HK-2 (cell line): ENCODE measurements around the gene RBX1.
A peak's percentile ranks its signal among the peaks of the same experiment; 100 is the strongest.
"Not testable (repeated sequence)": the region's sequence is repeated elsewhere in the genome, so short reads cannot be mapped to it uniquely, and the experiment has no call there.

Experiments used
- DNase-seq: peaks from one replicate; pipeline ENCODE4 v3.0.0-alpha.2; 2018; ENCODE audit not compliant: unreplicated experiment

RBX1 gene

DNA sequence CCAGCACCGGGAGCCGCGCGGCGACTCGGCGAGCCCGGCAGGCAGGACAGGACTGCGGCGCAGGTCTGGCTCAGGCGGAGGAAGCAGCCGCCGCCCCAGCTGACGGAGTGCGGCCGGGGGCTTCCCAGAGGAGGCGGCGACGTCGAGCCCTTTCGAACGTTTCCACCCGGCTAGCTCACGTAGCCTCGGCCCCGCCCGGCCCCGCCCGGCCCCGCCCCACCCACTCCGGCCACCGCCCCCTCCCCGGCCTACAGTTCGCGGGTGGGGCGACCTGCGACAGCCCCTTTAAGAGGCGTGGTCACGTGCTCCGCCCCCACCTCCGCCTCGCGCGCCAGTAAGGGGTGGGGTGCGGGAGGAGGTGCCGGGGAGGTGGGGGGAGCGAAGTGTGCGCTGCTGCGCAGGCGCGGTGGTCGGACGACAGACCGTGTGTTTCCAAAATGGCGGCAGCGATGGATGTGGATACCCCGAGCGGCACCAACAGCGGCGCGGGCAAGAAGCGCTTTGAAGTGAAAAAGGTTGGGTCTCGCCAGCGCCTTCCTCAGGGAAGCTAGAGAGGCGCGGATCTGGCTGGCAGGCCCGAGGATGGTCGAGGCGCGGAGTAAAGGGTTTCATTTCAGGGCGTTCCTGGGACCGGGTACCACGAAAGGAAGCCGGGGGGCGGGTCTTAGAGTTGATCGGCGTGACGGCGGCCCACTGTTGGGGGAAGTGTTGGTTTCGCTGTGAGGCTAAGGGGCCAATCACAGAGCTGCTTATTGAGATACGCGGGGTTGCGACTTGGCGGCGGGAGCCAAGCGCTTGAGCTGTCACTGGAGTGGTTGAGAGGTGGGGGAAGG is at the start of gene RBX1:
Gene RBX1, plus strand, starts transcription at position 417 of the 833 bp plus-strand sequence. Its CDS starts 21 bp downstream, at position 438.
- DNase-seq, result peak; percentile 97

GRCh38 chr22:40904101-40904500 is 47.1 kb upstream of the RBX1 start:
- no peak for DNase-seq

DNA sequence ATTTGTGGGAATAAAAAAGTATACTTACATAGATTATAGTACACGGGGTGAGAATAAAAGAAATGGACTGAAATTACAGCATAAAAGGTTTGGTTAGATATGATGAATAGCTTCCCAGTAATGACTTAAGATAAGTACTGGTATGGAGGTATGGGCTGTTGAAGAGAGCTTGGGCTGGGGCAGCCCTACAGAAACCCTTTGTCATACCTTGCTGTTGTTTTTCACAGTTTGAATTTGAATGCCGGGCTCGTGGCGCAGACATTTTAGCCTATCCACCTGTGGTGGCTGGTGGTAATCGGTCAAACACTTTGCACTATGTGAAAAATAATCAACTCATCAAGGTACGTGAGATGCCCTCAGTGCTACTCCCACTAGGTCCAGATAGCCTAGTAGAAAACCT is 42.3 kb upstream of the RBX1 start:
- DNase-seq, result no peak

GRCh38 chr22:40911772-40912171 is 39.4 kb upstream of the RBX1 start:
- no peak for DNase-seq

- DNase-seq, result not testable (repeated sequence)
These were observed 38.2 kb upstream of the RBX1 start for GRCh38 chr22:40912987-40913386.

- DNase-seq, result no peak
These were observed 31.7 kb upstream of the RBX1 start for GRCh38 chr22:40919446-40919845.

GRCh38 chr22:40920526-40920925 is 30.7 kb upstream of the RBX1 start:
- no peak for DNase-seq

DNA sequence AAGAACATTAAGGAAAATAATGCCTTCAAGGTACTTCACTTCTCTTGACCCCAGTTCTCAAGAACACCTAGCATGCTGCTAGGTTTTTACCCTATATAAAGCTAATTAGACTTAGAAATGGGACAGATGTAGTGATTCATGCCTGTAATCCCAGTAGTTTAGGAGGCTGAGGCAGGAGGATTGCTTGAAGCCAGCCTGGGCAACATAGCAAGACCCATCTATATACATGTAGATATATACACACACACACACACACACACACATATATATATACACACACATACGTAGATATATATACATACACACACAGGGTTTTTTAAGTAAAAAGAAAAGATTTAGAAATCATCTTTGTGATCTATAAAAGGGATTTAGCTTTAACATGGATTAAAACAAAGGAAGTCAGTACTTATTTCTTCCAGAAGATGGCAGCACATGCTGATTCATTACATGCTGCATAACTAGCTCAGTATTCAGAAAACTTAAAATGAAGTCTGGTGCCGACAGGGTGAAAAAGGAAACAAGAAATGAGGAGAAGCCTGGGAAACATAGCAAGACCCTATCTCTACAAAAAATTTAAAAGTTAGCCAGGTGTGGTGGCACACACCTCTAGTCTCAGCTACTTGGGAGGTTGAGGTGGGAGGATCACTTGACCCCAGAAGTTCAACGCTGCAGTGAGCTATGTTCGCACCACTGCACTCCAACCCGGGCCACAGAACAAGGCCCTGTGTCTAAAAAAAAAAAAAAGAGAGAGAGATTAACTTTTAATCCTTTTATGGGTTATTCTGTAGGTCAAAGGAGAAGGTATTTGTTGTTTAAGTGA is 28.5 kb upstream of the RBX1 start:
- DNase-seq, result no peak

GRCh38 chr22:40928657-40929056 is 22.5 kb upstream of the RBX1 start:
- DNase-seq, result no peak

GRCh38 chr22:40932396-40932795 is 18.8 kb upstream of the RBX1 start:
- DNase-seq, result no peak

GRCh38 chr22:40939202-40939601 is 12.0 kb upstream of the RBX1 start:
- DNase-seq, result no peak

DNA sequence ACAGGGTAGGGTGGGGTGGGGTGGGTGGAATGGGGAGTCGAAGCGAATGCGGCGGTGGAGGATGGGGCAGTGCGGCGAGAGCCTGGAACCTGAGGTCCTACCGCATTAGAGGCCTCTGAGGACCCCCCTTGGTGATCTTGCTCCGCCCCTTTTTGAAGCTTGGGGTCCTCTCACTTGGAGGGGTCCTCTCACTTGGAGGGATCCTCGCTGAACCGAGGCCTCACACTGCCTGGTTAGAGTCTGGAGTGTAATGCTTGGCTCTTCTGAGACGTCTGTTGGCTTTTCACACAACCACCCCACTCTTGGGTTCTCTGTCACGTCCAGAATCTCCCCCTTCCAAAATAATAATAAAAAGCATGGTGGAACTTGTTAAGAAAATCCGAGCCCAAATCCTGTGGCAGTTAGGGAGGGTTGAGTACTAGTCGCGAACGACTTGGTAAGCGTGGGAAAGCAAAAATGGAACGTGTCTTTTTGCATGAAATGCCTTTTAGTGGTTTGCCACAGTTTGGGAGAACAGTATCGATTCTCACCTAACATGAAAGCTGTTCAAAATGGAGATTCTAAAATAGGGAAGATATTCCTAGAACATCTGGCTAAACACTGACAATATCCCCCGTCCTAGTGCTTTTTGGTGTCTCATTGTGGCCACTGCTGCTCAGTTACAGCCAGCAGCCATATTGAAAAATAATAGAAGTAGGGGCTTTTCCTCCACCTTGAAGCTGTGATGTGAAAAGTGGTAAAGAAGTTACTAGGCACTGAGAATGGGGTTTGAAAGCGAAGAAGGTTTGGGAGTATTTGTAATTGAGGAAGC is 822 bp downstream of the RBX1 start:
- DNase-seq, result no peak

DNA sequence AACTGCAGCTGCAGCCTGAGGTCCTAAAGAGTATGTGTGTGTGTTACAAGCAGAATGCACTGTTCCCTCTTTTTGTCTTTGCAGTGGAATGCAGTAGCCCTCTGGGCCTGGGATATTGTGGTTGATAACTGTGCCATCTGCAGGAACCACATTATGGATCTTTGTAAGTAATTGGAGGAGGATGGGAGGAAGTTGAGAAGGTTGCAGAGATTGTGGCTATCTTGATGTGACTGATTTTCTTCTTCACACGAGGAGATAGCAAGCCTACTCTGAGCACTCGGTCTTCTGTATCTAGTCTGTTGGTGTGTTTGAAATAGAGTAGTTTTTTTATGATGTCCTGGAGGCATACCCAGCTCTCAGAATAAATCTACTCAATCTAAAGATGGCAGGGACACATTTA is 2.3 kb downstream of the RBX1 start:
- no peak for DNase-seq

- DNase-seq, result no peak
These were observed 2.9 kb downstream of the RBX1 start for GRCh38 chr22:40954113-40954512.

DNA sequence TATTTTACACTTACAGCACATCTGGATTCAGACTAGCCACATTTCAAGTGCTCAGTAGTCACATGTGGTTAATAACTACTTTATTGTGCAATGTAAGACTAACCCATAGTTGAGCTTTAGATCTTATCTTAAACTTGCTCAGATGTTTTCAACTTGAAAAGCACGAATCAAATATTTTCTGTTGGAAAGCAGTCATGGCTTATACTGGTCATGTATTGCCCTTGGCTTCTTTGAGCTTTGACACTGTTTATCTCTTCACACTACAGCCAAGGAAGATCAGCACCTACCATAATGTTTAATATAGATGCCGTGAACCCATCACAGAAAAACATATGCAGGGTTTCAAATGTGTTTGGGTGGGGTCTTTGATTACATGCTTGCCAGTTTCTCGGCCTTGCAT is 4.4 kb downstream of the RBX1 start:
- DNase-seq, result no peak

DNA sequence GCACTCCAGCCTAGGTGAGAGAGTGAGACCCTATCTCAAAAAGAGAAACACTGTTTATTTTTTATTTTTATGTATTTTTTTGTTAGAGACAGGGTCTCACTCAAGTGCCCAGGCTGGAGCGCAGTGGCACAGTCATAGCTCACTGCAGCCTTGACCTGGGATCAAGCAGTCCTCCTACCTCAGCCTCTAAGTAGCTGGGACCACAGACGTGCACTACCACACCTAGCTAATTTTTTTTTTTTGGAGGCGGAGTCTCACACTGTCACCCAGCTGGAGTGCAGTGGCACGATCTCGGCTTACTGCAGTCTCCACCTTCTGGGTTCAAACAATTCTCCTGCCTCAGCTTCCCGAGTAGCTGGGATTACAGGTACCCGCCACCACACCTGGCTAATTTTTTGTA is 6.4 kb downstream of the RBX1 start:
- DNase-seq, result no peak

GRCh38 chr22:40958299-40958698 is 7.1 kb downstream of the RBX1 start:
- DNase-seq, result no peak

- DNase-seq, result no peak
These were observed 9.0 kb downstream of the RBX1 start for GRCh38 chr22:40960145-40960544.

DNA sequence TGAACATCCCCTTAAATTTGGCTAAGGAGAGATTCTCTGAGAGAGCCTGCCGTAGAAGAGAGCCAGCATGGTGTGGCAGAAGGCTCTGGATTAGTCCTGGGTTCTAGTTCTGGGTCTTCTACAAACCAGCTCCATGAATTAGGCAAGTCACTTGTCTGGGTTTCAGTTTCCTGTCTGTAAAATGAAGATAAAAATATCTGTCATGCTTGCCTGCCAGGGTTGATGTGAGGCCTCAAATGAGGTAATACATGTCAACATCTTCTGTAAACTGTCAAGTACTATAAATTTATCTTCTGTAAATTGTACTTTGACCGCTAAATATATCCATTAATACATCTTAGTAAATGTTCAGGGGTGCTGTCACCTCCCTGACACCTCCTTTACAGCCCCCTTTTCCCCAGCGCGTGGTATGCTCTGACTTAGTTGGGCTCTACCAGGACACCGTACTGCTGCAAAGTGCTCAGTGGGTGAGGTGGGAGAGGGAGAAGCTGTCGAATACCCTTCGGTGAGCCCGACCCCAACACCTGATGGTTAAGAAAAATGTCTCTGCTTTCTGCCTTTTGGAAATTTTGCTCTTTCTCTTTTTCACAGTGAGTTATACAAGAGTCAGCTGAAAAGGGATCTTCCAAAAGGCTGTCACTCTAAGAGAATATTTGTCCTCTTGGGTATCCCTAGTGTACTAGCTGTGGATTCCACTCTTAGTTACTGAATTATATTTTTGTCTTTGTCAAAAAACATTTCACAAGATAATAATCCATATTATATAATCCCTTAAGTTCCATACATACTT is 15.0 kb downstream of the RBX1 start:
- DNase-seq, result no peak

DNA sequence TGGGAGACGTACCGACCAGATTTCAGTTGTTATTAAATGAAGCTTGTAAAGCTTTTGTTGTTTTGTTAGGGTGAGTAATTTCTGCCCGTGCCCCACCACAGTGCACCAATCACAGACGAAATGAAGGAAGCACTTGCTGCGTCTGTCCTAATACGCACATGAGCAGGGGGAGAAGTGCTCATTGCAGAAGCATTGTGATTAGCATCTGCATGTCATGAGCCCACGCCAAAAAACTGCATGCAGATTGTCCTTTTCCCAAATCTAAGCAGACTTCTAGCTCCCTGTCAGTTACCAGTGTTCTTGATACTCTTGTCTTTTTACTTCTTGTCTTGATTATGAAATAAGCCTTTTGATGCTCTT is 15.5 kb downstream of the RBX1 start:
- no peak for DNase-seq

GRCh38 chr22:40967111-40967760 is 16.1 kb downstream of the RBX1 start:
- no peak for DNase-seq
